Superior temporal gyrus (tissue), 1 donor: ENCODE measurements around the gene PHKB.
"Not testable (repeated sequence)": the region's sequence is repeated elsewhere in the genome, so short reads cannot be mapped to it uniquely, and the experiment has no call there.

Experiments used
- DNase-seq: peaks from one replicate; pipeline ENCODE4 v3.0.0-alpha.2; 2016; ENCODE audit errors: extremely low spot score

PHKB gene

GRCh38 chr16:47460711-47461597 lies at the start of gene PHKB, which contains the start of gene ITFG1:
PHKB (plus strand) TSS chr16:47461331; CDS start chr16:47461351, 20 bp downstream.
ITFG1 (minus strand) TSS chr16:47461063; CDS start chr16:47461045, 18 bp downstream.
- peak; percentile 90 for DNase-seq

GRCh38 chr16:47413041-47413440 lies 48.1 kb upstream of the PHKB start:
- no peak for DNase-seq

- DNase-seq = no peak
Observed at GRCh38 chr16:47416869-47417268, 44.3 kb upstream of the PHKB start.

DNA sequence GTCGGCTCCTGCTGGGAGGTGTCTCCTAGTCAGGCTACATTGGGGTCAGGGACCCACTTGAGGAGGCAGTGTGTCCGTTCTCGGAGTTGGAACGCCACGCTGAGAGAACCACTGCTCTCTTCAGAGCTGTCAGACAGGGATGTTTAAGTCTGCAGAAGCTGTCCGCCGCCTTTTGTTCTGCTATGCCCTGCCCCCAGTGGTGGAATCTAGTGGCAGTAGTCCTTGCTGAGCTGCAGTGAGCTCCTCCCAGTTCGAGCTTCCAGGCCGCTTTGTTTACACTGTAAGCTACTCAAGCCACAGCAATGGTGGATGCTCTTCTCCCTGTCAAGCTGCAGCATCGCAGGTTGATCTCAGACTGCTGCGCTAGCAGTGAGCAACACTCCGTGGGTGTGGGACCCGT lies 36.3 kb upstream of the PHKB start:
- DNase-seq = no peak

DNA sequence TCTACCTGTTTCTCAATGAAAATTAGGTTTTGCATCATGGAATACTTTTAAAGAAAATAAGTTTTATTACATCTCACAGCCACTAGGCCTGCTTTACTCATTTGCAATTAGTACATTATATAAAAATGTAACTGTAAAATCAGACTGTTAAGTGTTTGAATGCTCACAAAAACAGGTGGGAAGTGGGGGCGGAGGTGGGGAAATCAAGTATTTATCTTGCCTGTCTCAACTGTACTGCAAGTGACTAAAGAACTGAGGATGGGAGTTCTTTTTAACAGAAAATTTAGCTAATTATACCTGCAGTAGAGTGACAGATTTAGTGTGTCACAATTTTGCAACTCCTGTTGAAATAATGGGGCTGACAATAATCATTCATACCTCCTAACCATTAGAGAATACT lies 34.3 kb upstream of the PHKB start:
- DNase-seq = no peak

GRCh38 chr16:47431960-47432359 lies 29.2 kb upstream of the PHKB start:
- DNase-seq = no peak

DNA sequence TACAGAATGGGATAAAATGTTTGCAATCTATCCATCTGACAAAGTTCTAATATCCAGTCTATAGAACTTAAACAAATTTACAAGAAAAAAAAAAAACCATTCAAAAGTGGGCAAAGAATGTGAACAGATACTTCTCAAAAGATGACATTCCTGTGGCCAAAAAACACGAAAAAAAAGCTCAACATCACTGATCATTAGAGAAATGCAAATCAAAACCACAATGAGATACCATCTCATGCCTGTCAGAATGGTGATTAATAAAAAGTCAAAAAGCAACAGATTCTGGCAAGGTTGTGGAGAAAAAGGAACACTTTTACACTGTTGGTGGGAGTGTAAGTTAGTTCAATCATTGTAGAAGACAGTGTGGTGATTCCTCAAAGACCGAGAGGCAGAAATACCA lies 26.9 kb upstream of the PHKB start:
- not testable (repeated sequence) for DNase-seq

DNA sequence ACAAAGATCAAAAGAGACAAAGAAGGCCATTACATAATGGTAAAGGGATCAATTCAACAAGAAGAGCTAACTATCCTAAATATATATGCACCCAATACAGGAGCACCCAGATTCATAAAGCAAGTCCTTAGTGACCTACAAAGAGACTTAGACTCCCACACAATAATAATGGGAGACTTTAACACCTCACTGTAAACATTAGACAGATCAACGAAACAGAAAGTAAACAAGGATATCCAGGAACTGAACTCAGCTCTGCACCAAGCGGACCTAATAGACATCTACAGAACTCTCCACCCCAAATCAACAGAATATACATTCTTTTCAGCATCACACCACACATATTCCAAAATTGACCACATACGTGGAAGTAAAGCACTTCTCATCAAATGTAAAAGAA lies 21.1 kb upstream of the PHKB start:
- DNase-seq = not testable (repeated sequence)

GRCh38 chr16:47442884-47443283 lies 18.2 kb upstream of the PHKB start:
- DNase-seq = not testable (repeated sequence)

- DNase-seq = no peak
Observed at GRCh38 chr16:47446431-47446830, 14.7 kb upstream of the PHKB start.

DNA sequence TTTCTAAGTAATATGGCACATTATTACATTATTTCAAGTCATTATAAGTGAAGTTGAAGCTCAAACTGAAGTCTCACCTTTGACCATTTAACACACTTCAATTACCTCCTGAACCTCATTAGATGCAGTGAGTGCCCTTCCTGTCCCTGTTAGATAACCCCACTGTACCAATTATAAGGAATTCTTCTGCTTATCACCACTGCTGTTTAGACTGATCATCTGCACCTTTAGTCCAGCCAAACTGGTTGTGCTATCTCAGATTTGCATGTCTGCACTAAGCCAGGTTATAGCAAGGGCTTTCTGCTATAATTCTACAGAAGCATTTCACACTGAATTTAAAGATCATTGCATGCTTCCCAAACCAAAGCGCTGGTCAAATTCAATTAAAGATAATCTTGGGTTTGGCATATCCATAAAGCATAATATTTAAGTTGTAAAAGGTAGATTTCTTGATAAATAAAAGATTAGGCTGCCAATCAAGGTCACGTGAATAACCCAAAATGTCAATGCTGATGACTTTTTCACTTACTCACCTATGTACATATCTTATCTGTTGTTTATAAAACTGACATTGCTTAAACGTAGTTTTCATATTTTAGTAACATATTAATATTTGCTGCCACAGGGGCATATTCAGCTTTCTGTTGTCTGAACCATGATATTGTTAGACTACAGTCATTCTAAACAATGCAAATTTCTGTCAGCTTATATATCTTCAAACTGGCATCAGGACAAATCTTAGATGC lies 12.1 kb upstream of the PHKB start:
- no peak for DNase-seq

DNA sequence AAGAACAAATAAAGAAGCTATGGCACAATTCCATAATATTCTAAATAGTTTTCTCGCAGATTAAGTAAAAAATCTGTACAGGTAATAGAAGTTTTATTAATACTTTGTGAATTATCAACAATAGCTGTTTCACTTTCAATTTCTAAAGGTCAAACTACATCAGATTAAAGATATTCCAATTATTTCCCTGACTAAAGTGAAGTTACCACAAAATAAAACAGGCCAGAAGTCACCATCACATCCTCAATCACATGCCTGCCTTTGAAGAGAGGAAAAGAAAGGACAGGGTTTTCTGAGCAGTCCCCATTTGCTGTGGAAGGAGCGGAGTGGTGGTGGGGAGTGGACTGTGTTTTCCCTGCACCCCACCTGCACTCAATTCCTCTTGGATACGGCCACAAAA lies 11.3 kb upstream of the PHKB start:
- DNase-seq = no peak

DNA sequence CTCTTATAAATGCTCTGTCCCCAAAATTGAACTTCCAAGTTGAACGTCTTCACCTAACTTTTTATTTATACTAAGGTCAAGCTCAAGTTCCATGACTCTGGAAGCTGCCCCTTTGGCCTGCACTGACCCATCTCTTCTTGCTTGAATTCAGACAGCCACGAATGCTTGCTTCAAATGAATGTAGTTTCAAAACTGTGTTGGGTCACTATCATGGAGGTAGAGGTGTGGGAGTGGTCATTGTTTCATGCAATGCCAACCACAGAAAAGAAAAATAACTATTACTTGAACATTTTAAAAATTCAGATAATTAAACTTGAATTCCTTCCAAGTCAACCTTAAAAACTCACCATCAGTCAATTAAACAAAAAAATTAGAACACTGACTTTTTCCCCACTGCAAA lies 2.8 kb upstream of the PHKB start:
- DNase-seq = no peak

GRCh38 chr16:47459603-47460002 lies 1.5 kb upstream of the PHKB start:
- no peak for DNase-seq

DNA sequence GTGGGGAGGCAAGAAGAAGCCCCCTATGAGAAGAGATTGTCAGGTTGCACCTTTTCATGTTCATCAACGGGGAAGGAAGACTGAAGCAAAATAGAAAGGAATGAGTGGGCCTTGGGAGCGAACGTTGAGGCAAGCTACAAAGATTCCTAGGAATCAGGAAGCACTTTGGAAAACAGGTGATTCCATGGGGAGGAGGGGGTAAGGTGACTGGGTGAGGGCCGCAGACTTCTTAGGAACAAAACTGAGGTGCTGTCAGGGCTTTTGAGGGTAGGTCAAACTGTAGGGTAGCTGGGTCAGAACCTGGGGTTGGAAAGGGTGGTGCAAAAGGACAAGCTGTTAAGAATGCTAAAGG lies 796 bp upstream of the PHKB start:
- no peak for DNase-seq

- DNase-seq = peak; percentile 67
Observed at GRCh38 chr16:47461598-47462266, 601 bp downstream of the PHKB start.

GRCh38 chr16:47463771-47464624 lies 2.9 kb downstream of the PHKB start:
- DNase-seq = peak; percentile 45

GRCh38 chr16:47465919-47466630 lies 4.9 kb downstream of the PHKB start:
- no peak for DNase-seq

GRCh38 chr16:47467501-47467900 lies 6.4 kb downstream of the PHKB start:
- DNase-seq = peak; percentile 25

GRCh38 chr16:47468070-47468689 lies 7.0 kb downstream of the PHKB start:
- not testable (repeated sequence) for DNase-seq
